H9 (cell line): ENCODE results near the gene IL1RAPL2. TPM values are rescaled to one million over a fixed set of nuclear protein-coding genes. Genes with fewer than 3 reads are reported as not detected.

Source experiments
- DNase-seq: peaks from one replicate; pipeline ENCODE4 v3.0.0-alpha.2; 2017
- H2AFZ ChIP-seq: one replicate; pipeline ENCODE4 v1.6.1; 2013; ENCODE audit warnings: mild to moderate bottlenecking, low read length, control low read depth, moderate library complexity
- H2AK5ac ChIP-seq: 2 replicates; pipeline ENCODE4 v1.6.1; 2013; ENCODE audit warnings: low read length, control low read depth, mixed read lengths; ENCODE audit not compliant: insufficient read length
- H2BK120ac ChIP-seq: one replicate; pipeline ENCODE4 v1.6.1; 2013; ENCODE audit warnings: low read depth, mild to moderate bottlenecking, low read length, control low read depth, inconsistent platforms; ENCODE audit not compliant: poor library complexity, severe bottlenecking
- H2BK12ac ChIP-seq: 2 replicates; pipeline ENCODE4 v1.6.1; 2013; ENCODE audit warnings: low read length, control low read depth, mixed read lengths, low read depth; ENCODE audit not compliant: insufficient read length
- H2BK15ac ChIP-seq: 2 replicates; pipeline ENCODE4 v1.6.1; 2013; ENCODE audit warnings: low read depth, low read length, control low read depth
- H2BK20ac ChIP-seq: one replicate; pipeline ENCODE4 v1.6.1; 2013; ENCODE audit warnings: low read depth, mild to moderate bottlenecking, low read length, control low read depth, inconsistent platforms; ENCODE audit not compliant: poor library complexity, severe bottlenecking
- H2BK5ac ChIP-seq: 2 replicates; pipeline ENCODE4 v1.6.1; 2013; ENCODE audit warnings: low read length, control low read depth, mixed read lengths; ENCODE audit not compliant: insufficient read length
- H3K14ac ChIP-seq: 2 replicates; pipeline ENCODE4 v1.6.1; 2013; ENCODE audit warnings: low read length, control low read depth; ENCODE audit not compliant: insufficient read depth
- H3K18ac ChIP-seq: 2 replicates; pipeline ENCODE4 v1.6.1; 2013; ENCODE audit warnings: low read depth, mild to moderate bottlenecking, mixed read lengths, low read length, control low read depth; ENCODE audit not compliant: insufficient read length
- H3K23ac ChIP-seq: 2 replicates; pipeline ENCODE4 v1.6.1; 2013; ENCODE audit warnings: low read length, control low read depth, mixed read lengths, low read depth; ENCODE audit not compliant: insufficient read length
- H3K23me2 ChIP-seq: 2 replicates; pipeline ENCODE4 v1.6.1; 2013; ENCODE audit warnings: low read depth, mild to moderate bottlenecking, mixed read lengths, low read length, control low read depth; ENCODE audit not compliant: insufficient read length, poor library complexity, severe bottlenecking
- H3K27ac ChIP-seq: 2 replicates; pipeline ENCODE4 v1.5.1; 2013; ENCODE audit warnings: low read length, control low read depth, mixed read lengths, low read depth; ENCODE audit not compliant: insufficient read length
- H3K27me3 ChIP-seq: 2 replicates; pipeline ENCODE4 v1.6.1; 2013; ENCODE audit warnings: low read length, control low read depth, inconsistent platforms; ENCODE audit not compliant: insufficient read depth
- H3K4ac ChIP-seq: 2 replicates; pipeline ENCODE4 v1.6.1; 2013; ENCODE audit warnings: low read depth, mild to moderate bottlenecking, control low read depth, inconsistent platforms, low read length, moderate library complexity
- H3K4me1 ChIP-seq: 2 replicates; pipeline ENCODE4 v1.6.1; 2013; ENCODE audit warnings: low read length, control low read depth, inconsistent platforms; ENCODE audit not compliant: insufficient read depth
- H3K4me2 ChIP-seq: 2 replicates; pipeline ENCODE4 v1.6.1; 2013; ENCODE audit warnings: low read length, control low read depth, mixed read lengths; ENCODE audit not compliant: insufficient read length, insufficient read depth
- H3K56ac ChIP-seq: 2 replicates; pipeline ENCODE4 v1.6.1; 2013; ENCODE audit warnings: low read depth, mild to moderate bottlenecking, mixed read lengths, low read length, control low read depth; ENCODE audit not compliant: insufficient read length
- H3K79me1 ChIP-seq: 2 replicates; pipeline ENCODE4 v1.6.1; 2013; ENCODE audit warnings: low read depth, mild to moderate bottlenecking, moderate library complexity, low read length, control low read depth, inconsistent platforms; ENCODE audit not compliant: insufficient read depth, poor library complexity, severe bottlenecking
- H3K79me2 ChIP-seq: 2 replicates; pipeline ENCODE4 v1.6.1; 2013; ENCODE audit warnings: low read length, control low read depth, inconsistent platforms; ENCODE audit not compliant: insufficient read depth
- H3K9ac ChIP-seq: 2 replicates; pipeline ENCODE4 v1.6.1; 2013; ENCODE audit warnings: low read length, control low read depth, mixed read lengths; ENCODE audit not compliant: insufficient read length; ENCODE audit errors: extremely low read depth
- H3K9me3 ChIP-seq: one replicate; pipeline ENCODE4 v1.6.1; 2013; ENCODE audit warnings: low read depth, low read length, inconsistent platforms; ENCODE audit not compliant: control insufficient read depth
- H3T11ph ChIP-seq: one replicate; pipeline ENCODE4 v1.6.1; 2013; ENCODE audit warnings: mild to moderate bottlenecking, low read length, control low read depth, inconsistent platforms
- H4K20me1 ChIP-seq: one replicate; pipeline ENCODE4 v1.6.1; 2013; ENCODE audit not compliant: control insufficient read depth, insufficient read length, insufficient read depth
- H4K5ac ChIP-seq: 2 replicates; pipeline ENCODE4 v1.6.1; 2013; ENCODE audit warnings: low read depth, mild to moderate bottlenecking, mixed read lengths, low read length, control low read depth; ENCODE audit not compliant: insufficient read length
- H4K8ac ChIP-seq: replicated peaks from 2 replicates; pipeline ENCODE4 v1.6.1; 2013; ENCODE audit warnings: low read length, control low read depth, mixed read lengths, low read depth; ENCODE audit not compliant: insufficient read length
- H4K91ac ChIP-seq: 2 replicates; pipeline ENCODE4 v1.6.1; 2013; ENCODE audit warnings: low read depth, mild to moderate bottlenecking, moderate library complexity, mixed read lengths, low read length, control low read depth; ENCODE audit not compliant: insufficient read length
- H3K27ac Mint-ChIP-seq, 3 experiments: 2 replicates in 2 of 3; 3 replicates in 1 of 3; pipeline ENCODE4 v1.8.0; 2020 to 2021; ENCODE audit warnings: mixed read lengths in 3 of 3, mild to moderate bottlenecking in 1 of 3, moderate library complexity in 1 of 3
- H3K27me3 Mint-ChIP-seq: 2 replicates; pipeline ENCODE4 v1.8.0; 2021; ENCODE audit warnings: low read depth, mild to moderate bottlenecking, moderate library complexity, mixed read lengths
- H3K36me3 Mint-ChIP-seq, 3 experiments: 2 replicates in 2 of 3; 3 replicates in 1 of 3; pipeline ENCODE4 v1.8.0; 2020 to 2021; ENCODE audit warnings: low read depth in 3 of 3, mixed read lengths in 3 of 3; ENCODE audit not compliant: insufficient read depth in 1 of 3
- H3K4me1 Mint-ChIP-seq, 2 experiments: 2 replicates each; pipeline ENCODE4 v1.8.0; 2020; ENCODE audit warnings: mixed read lengths in 2 of 2
- H3K4me3 Mint-ChIP-seq, 2 experiments: 2 replicates in 1 of 2; 3 replicates in 1 of 2; pipeline ENCODE4 v1.8.0; 2020 to 2021; ENCODE audit warnings: mild to moderate bottlenecking in 2 of 2, mixed read lengths in 2 of 2, moderate library complexity in 1 of 2
- H3K9me3 Mint-ChIP-seq, 2 experiments: 2 replicates in 1 of 2; 3 replicates in 1 of 2; pipeline ENCODE4 v1.8.0; 2020; ENCODE audit warnings: mild to moderate bottlenecking in 2 of 2, mixed read lengths in 2 of 2, moderate library complexity in 1 of 2
- CTCF ChIP-seq: fragments of 200-600 bp; sonication (generic); conservative IDR thresholded peaks from 3 replicates; pipeline ENCODE4 v1.8.0; 2021; ENCODE audit warnings: antibody characterized with exemption, mild to moderate bottlenecking
- total RNA-seq: library from RNA; stranded (reverse); gene quantifications from 2 replicates; pipeline ENCODE4 v1.2.1, GENCODE V29; 2021

The IL1RAPL2 gene
- total RNA-seq, 1 experiment from 2014 or later: not detected

- Histone ChIP-seq H4K5ac (no peak overlapping the region), H2BK12ac (no peak overlapping the region), H3T11ph (no peak overlapping the region), H3K23me2 (no peaks in the 10 kb centered on the region), H3K27me3 (no peaks in the 10 kb centered on the region), H3K4me2 (no peak overlapping the region), H3K79me1 (no peaks in the 10 kb centered on the region), H2AK5ac (no peak overlapping the region), H3K9me3 (no peaks in the 10 kb centered on the region), H3K27ac (no peak overlapping the region), H4K91ac (no peak overlapping the region), H4K20me1 (no peaks in the 10 kb centered on the region), H3K18ac (no peak overlapping the region), H2BK120ac (no peak overlapping the region), H3K79me2 (no peaks in the 10 kb centered on the region), H3K23ac (no peak overlapping the region), H2BK5ac (no peak overlapping the region), H3K56ac (no peak overlapping the region), H3K4me1 (no peaks in the 10 kb centered on the region), H4K8ac (no peak overlapping the region), H3K9ac (no peak overlapping the region), H3K14ac (no peak overlapping the region), H3K4ac (no peak overlapping the region), H2AFZ (no peak overlapping the region), H2BK20ac (no peak overlapping the region), H2BK15ac (no peak overlapping the region)
- Mint-ChIP-seq H3K4me3 (no peak overlapping the region), H3K27me3 (no peaks in the 10 kb centered on the region), H3K27ac (no peak overlapping the region), H3K36me3 (peaks cover 0 to 9% (median 0%) of the 10 kb centered on the region in 3 experiments; a peak in 3 of 7 replicates), H3K4me1 (no peaks in the 10 kb centered on the region), H3K9me3 (peaks cover 6 to 47% of the 10 kb centered on the region in 2 experiments; a peak in 4 of 5 replicates)
- no peak for DNase-seq
- no peak for TF ChIP-seq CTCF
Observed at GRCh38 chrX:105209406-105209805, 643.4 kb downstream of the IL1RAPL2 start.
